ENCODE data around the gene ATN1. TPM values are rescaled to one million over a fixed set of nuclear protein-coding genes. Genes with fewer than 3 reads are reported as not detected.

ATN1 gene
- total and polyA plus RNA-seq, 9 of the 15 experiments (the other 6 are each of a cell fraction or from before 2014, with no cell fraction given): 0.15 to 49.8 (median 2.7) TPM

DNA sequence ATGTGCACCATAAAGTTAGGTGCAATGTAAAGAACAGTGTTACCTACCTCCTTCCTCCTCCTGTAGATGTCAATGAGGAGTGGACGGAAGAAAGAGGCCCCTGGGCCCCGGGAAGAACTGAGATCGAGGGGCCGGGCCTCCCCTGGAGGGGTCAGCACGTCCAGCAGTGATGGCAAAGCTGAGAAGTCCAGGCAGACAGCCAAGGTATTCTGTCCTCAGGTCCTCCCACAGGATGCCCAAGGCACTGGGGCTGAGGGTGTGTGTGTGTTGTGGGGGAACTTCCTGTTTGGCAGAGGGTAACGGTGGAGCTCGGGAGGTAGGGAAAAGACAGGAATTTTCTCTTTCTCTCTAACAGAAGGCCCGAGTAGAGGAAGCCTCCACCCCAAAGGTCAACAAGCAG, 6.4 kb downstream of the ATN1 start (continued):
- TF ChIP-seq TCF7L2 (IDR thresholded peaks at IDR 0.05; ENCODE audit: low read depth, low read length): no peak
- TF ChIP-seq TAF15 (IDR thresholded peaks at IDR 0.05; ENCODE audit: low read depth, low read length): no peak
- no peak for TF ChIP-seq IFI16 (CRISPR knock-in tag; IDR thresholded peaks at IDR 0.05)

DNA sequence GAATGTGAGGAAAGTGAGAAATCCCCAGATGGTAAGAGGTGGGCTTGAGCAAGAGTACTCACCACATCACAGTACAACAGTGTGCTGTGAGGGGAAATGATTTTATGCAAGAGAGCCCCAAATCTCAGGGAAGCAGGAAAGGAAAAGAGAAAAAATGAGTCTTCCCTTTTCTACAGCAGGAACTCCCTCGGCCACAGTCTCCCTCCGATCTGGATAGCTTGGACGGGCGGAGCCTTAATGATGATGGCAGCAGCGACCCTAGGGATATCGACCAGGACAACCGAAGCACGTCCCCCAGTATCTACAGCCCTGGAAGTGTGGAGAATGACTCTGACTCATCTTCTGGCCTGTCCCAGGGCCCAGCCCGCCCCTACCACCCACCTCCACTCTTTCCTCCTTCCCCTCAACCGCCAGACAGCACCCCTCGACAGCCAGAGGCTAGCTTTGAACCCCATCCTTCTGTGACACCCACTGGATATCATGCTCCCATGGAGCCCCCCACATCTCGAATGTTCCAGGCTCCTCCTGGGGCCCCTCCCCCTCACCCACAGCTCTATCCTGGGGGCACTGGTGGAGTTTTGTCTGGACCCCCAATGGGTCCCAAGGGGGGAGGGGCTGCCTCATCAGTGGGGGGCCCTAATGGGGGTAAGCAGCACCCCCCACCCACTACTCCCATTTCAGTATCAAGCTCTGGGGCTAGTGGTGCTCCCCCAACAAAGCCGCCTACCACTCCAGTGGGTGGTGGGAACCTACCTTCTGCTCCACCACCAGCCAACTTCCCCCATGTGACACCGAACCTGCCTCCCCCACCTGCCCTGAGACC, 7.8 kb downstream of the ATN1 start:
- Histone ChIP-seq H3K36me3 (ENCODE audit: control insufficient read depth, insufficient read depth, low read length) (peaks cover 69% of the 10 kb centered on the region; the same call in 2 of the 3 replicates), H2AFZ (ENCODE audit: low read depth, low read length) (no peak overlapping the region), H3K79me2 (ENCODE audit: control insufficient read depth, insufficient read depth, low read length) (peaks cover 28% of the 10 kb centered on the region), H3K27me3 (ENCODE audit: control insufficient read depth in 2 of 2, insufficient read depth in 2 of 2, low read length in 2 of 2) (no peaks in the 10 kb centered on the region), H3K4me1 (replicated peaks in 1 of 2; ENCODE audit: control insufficient read depth in 2 of 2, insufficient read depth in 2 of 2, low read length in 2 of 2) (peaks cover 23 to 42% of the 10 kb centered on the region in 2 experiments; a peak in 4 of 5 replicates), H3K9ac (ENCODE audit: insufficient read depth in 1 of 2, low read depth in 2 of 2, low read length in 2 of 2) (peak overlapping the region in 1 of 2 experiments; percentile 68; a peak in 2 of 4 replicates), H3K4me2 (ENCODE audit: insufficient read depth, low read length) (no peak overlapping the region), H3K9me1 (ENCODE audit: control insufficient read depth, insufficient read depth, low read length) (no peaks in the 10 kb centered on the region), H4K20me1 (replicated peaks; ENCODE audit: control insufficient read depth, insufficient read depth, low read length) (no peaks in the 10 kb centered on the region), H3K9me3 (replicated peaks; ENCODE audit: control insufficient read depth, insufficient read depth, low read depth, low read length) (no peaks in the 10 kb centered on the region), H3K4me3 (no peak overlapping the region), H3K27ac (ENCODE audit: extremely low read depth, low read depth, low read length) (no peak overlapping the region)
- no peak for DNase-seq (ENCODE audit: extremely low read depth in 1 of 4, low spot score in 3 of 4)
- in situ Hi-C loops (cut with MboI) (no loop called here), intact Hi-C loops (cut with micrococcal nuclease) (no loop called here)
- ChIA-PET POLR2A (interaction anchor here (0.6 to 8.1 kb wide), 6 partner anchors 9 to 83 kb away, joined by 3 to 61 read pairs (median 6); partner anchors contain the start of genes C12orf57 and RNU7-1), CTCF (ENCODE audit: low intra/inter-chr PET ratio) (no interaction called here)
- TF ChIP-seq EGR1 (conservative IDR thresholded peaks at IDR 0.05) (peak; percentile 56), C11orf30 (IDR thresholded peaks at IDR 0.05; ENCODE audit: low read depth) (no peak)
- no peak for ATAC-seq
- no peak for FAIRE-seq
- WGBS (ENCODE audit: insufficient coverage, low coverage, missing lambda C conversion rate): 75% methylated on average over 7 of the region's 14 CpGs
- no TSS peak for BruUV-seq (replicated peaks)

Measured in K562 (cell line).